ENCODE data around the gene FTSJ3.

Gene FTSJ3

GRCh38 chr17:63780928-63781327, 46.5 kb downstream of the FTSJ3 start:
- Histone ChIP-seq H3K4me1 (ENCODE audit: control extremely low read depth in 1 of 4, control insufficient read depth in 4 of 4, insufficient read depth in 4 of 4, low read length in 3 of 4) (peaks cover under 1 to 5% (median 4%) of the 10 kb centered on the region in 4 experiments), H3K4me3 (ENCODE audit: control insufficient read depth in 1 of 7, extremely low read depth in 1 of 7, insufficient read depth in 4 of 7, low read depth in 2 of 7, low read length in 6 of 7) (no peak overlapping the region), H3K36me3 (ENCODE audit: control insufficient read depth in 4 of 4, insufficient read depth in 4 of 4, low read length in 3 of 4) (peaks cover 18 to 38% (median 23%) of the 10 kb centered on the region in 4 experiments), H3K27me3 (replicated peaks in 2 of 5; ENCODE audit: control insufficient read depth in 4 of 5, insufficient read depth in 5 of 5, low read length in 4 of 5) (no peaks in the 10 kb centered on the region), H3K27ac (ENCODE audit: insufficient read depth in 1 of 2, low read depth in 1 of 2, low read length in 2 of 2, poor library complexity in 1 of 2, severe bottlenecking in 2 of 2) (peak overlapping the region in 1 of 2 experiments; percentile 16), H3K9me3 (ENCODE audit: control extremely low read depth in 1 of 5, control insufficient read depth in 4 of 5, insufficient read depth in 2 of 5, low read depth in 1 of 5, low read length in 4 of 5) (no peaks in the 10 kb centered on the region)
- POLR2A ChIA-PET, result no interaction called here
- 96% methylated on average over 4 of the region's 4 CpGs for WGBS (ENCODE audit: insufficient coverage)
- CTCF ChIA-PET, result interaction anchor here (1.1 to 1.7 kb wide), 3 partner anchors 15 to 36 kb away, joined by 4 read pairs; no protein-coding TSS in a partner anchor
- no peak for DNase-seq

GRCh38 chr17:63780507-63780906, 47.0 kb downstream of the FTSJ3 start:
- peak overlapping the region in 1 of 2 experiments; percentile 16 for H3K27ac ChIP-seq (ENCODE audit: insufficient read depth in 1 of 2, low read depth in 1 of 2, low read length in 2 of 2, poor library complexity in 1 of 2, severe bottlenecking in 2 of 2)
- POLR2A ChIA-PET, result no interaction called here
- CTCF ChIA-PET, result interaction anchor here (1.1 to 1.7 kb wide), 3 partner anchors 15 to 36 kb away, joined by 4 read pairs; no protein-coding TSS in a partner anchor
- no peaks in the 10 kb centered on the region for H3K27me3 ChIP-seq (replicated peaks in 2 of 5; ENCODE audit: control insufficient read depth in 4 of 5, insufficient read depth in 5 of 5, low read length in 4 of 5)
- H3K36me3 ChIP-seq (ENCODE audit: control insufficient read depth in 4 of 4, insufficient read depth in 4 of 4, low read length in 3 of 4), result peaks cover 18 to 38% (median 21%) of the 10 kb centered on the region in 4 experiments
- no peak overlapping the region for H3K4me3 ChIP-seq (ENCODE audit: control insufficient read depth in 1 of 7, extremely low read depth in 1 of 7, insufficient read depth in 4 of 7, low read depth in 2 of 7, low read length in 6 of 7)
- no peaks in the 10 kb centered on the region for H3K9me3 ChIP-seq (ENCODE audit: control extremely low read depth in 1 of 5, control insufficient read depth in 4 of 5, insufficient read depth in 2 of 5, low read depth in 1 of 5, low read length in 4 of 5)
- no CpG with 5 or more reads among the region's 1 CpG for WGBS (ENCODE audit: insufficient coverage)
- no peak for DNase-seq
- H3K4me1 ChIP-seq (ENCODE audit: control extremely low read depth in 1 of 4, control insufficient read depth in 4 of 4, insufficient read depth in 4 of 4, low read length in 3 of 4), result peaks cover 4 to 9% (median 8%) of the 10 kb centered on the region in 4 experiments

GRCh38 chr17:63775420-63775819, 52.0 kb downstream of the FTSJ3 start:
- H3K27me3 ChIP-seq (replicated peaks in 2 of 5; ENCODE audit: control insufficient read depth in 4 of 5, insufficient read depth in 5 of 5, low read length in 4 of 5), result no peaks in the 10 kb centered on the region
- H3K4me1 ChIP-seq (ENCODE audit: control extremely low read depth in 1 of 4, control insufficient read depth in 4 of 4, insufficient read depth in 4 of 4, low read length in 3 of 4), result peaks cover 21 to 36% (median 25%) of the 10 kb centered on the region in 4 experiments
- peak overlapping the region in 1 of 2 experiments; percentile 98 for H3K27ac ChIP-seq (ENCODE audit: insufficient read depth in 1 of 2, low read depth in 1 of 2, low read length in 2 of 2, poor library complexity in 1 of 2, severe bottlenecking in 2 of 2)
- H3K4me3 ChIP-seq (ENCODE audit: control insufficient read depth in 1 of 7, extremely low read depth in 1 of 7, insufficient read depth in 4 of 7, low read depth in 2 of 7, low read length in 6 of 7), result peak overlapping the region in 6 of 7 experiments; percentile 84 to 99 (median 98)
- H3K9me3 ChIP-seq (ENCODE audit: control extremely low read depth in 1 of 5, control insufficient read depth in 4 of 5, insufficient read depth in 2 of 5, low read depth in 1 of 5, low read length in 4 of 5), result no peaks in the 10 kb centered on the region
- CTCF ChIA-PET, result interaction anchor here (0.8 to 2.8 kb wide), 13 partner anchors 8 to 109 kb away, joined by 3 to 13 read pairs (median 4); no protein-coding TSS in a partner anchor
- POLR2A ChIA-PET, result interaction anchor here (0.5 to 2.0 kb wide), 4 partner anchors 8 to 75 kb away, joined by 3 to 8 read pairs (median 3); no protein-coding TSS in a partner anchor
- H3K36me3 ChIP-seq (ENCODE audit: control insufficient read depth in 4 of 4, insufficient read depth in 4 of 4, low read length in 3 of 4), result peaks cover 10 to 24% (median 11%) of the 10 kb centered on the region in 4 experiments
- DNase-seq, result no peak
- WGBS (ENCODE audit: insufficient coverage), result 43% methylated on average over 7 of the region's 8 CpGs

- no peaks in the 10 kb centered on the region for H3K27me3 ChIP-seq (replicated peaks in 2 of 5; ENCODE audit: control insufficient read depth in 4 of 5, insufficient read depth in 5 of 5, low read length in 4 of 5)
- no peaks in the 10 kb centered on the region for H3K9me3 ChIP-seq (ENCODE audit: control extremely low read depth in 1 of 5, control insufficient read depth in 4 of 5, insufficient read depth in 2 of 5, low read depth in 1 of 5, low read length in 4 of 5)
- peak overlapping the region in 6 of 7 experiments; percentile 84 to 99 (median 98) for H3K4me3 ChIP-seq (ENCODE audit: control insufficient read depth in 1 of 7, extremely low read depth in 1 of 7, insufficient read depth in 4 of 7, low read depth in 2 of 7, low read length in 6 of 7)
- peaks cover 21 to 36% (median 25%) of the 10 kb centered on the region in 4 experiments for H3K4me1 ChIP-seq (ENCODE audit: control extremely low read depth in 1 of 4, control insufficient read depth in 4 of 4, insufficient read depth in 4 of 4, low read length in 3 of 4)
- POLR2A ChIA-PET, result interaction anchor here (0.5 to 2.7 kb wide), 3 partner anchors 33 to 127 kb away, joined by 3 to 16 read pairs (median 3); no protein-coding TSS in a partner anchor
- DNase-seq, result peak in 2 of 3 donors; percentile 29
- CTCF ChIA-PET, result interaction anchor here (0.8 to 2.8 kb wide), 8 partner anchors 9 to 108 kb away, joined by 3 to 13 read pairs (median 4); no protein-coding TSS in a partner anchor
- H3K27ac ChIP-seq (ENCODE audit: insufficient read depth in 1 of 2, low read depth in 1 of 2, low read length in 2 of 2, poor library complexity in 1 of 2, severe bottlenecking in 2 of 2), result peak overlapping the region; percentile 75 to 98
- H3K36me3 ChIP-seq (ENCODE audit: control insufficient read depth in 4 of 4, insufficient read depth in 4 of 4, low read length in 3 of 4), result peaks cover 9 to 26% (median 11%) of the 10 kb centered on the region in 4 experiments
- no CpG with 5 or more reads among the region's 4 CpGs for WGBS (ENCODE audit: insufficient coverage)
These were observed 52.5 kb downstream of the FTSJ3 start for GRCh38 chr17:63774969-63775265.

GRCh38 chr17:63774141-63774968, 53.1 kb downstream of the FTSJ3 start, which contains the start of gene DDX42:
DDX42 (plus strand) TSS chr17:63774170; CDS start chr17:63787050, 12,880 bp downstream.
- H3K27me3 ChIP-seq (replicated peaks in 2 of 5; ENCODE audit: control insufficient read depth in 4 of 5, insufficient read depth in 5 of 5, low read length in 4 of 5), result no peaks in the 10 kb centered on the region
- peak within 1 kb of the TSS; percentile 96 to 98 for H3K27ac ChIP-seq (ENCODE audit: insufficient read depth in 1 of 2, low read depth in 1 of 2, low read length in 2 of 2, poor library complexity in 1 of 2, severe bottlenecking in 2 of 2)
- no peaks in the 10 kb centered on the region for H3K9me3 ChIP-seq (ENCODE audit: control extremely low read depth in 1 of 5, control insufficient read depth in 4 of 5, insufficient read depth in 2 of 5, low read depth in 1 of 5, low read length in 4 of 5)
- ChIA-PET CTCF (interaction anchor here (0.8 to 2.8 kb wide), 8 partner anchors 10 to 108 kb away, joined by 3 to 13 read pairs (median 4); no protein-coding TSS in a partner anchor), POLR2A (interaction anchor here (0.6 to 2.7 kb wide), 15 partner anchors 8 to 332 kb away, joined by 3 to 16 read pairs (median 5); partner anchors contain the start of gene LIMD2)
- peaks cover 9 to 21% (median 11%) of the 10 kb centered on the region in 4 experiments for H3K36me3 ChIP-seq (ENCODE audit: control insufficient read depth in 4 of 4, insufficient read depth in 4 of 4, low read length in 3 of 4)
- H3K4me3 ChIP-seq (ENCODE audit: control insufficient read depth in 1 of 7, extremely low read depth in 1 of 7, insufficient read depth in 4 of 7, low read depth in 2 of 7, low read length in 6 of 7), result peak within 1 kb of the TSS; percentile 84 to 99 (median 98)
- H3K4me1 ChIP-seq (ENCODE audit: control extremely low read depth in 1 of 4, control insufficient read depth in 4 of 4, insufficient read depth in 4 of 4, low read length in 3 of 4), result peaks cover 21 to 36% (median 25%) of the 10 kb centered on the region in 4 experiments
- under 1% methylated on average over 31 of the region's 67 CpGs for WGBS (ENCODE audit: insufficient coverage)
- DNase-seq, result no peak

GRCh38 chr17:63773272-63774140, 54.0 kb downstream of the FTSJ3 start, which contains the start of gene CCDC47:
CCDC47 (minus strand) TSS chr17:63773597; CDS start chr17:63766175, 7,422 bp downstream.
- Histone ChIP-seq H3K9me3 (ENCODE audit: control extremely low read depth in 1 of 5, control insufficient read depth in 4 of 5, insufficient read depth in 2 of 5, low read depth in 1 of 5, low read length in 4 of 5) (no peaks in the 10 kb centered on the region), H3K36me3 (ENCODE audit: control insufficient read depth in 4 of 4, insufficient read depth in 4 of 4, low read length in 3 of 4) (peaks cover 6 to 15% (median 10%) of the 10 kb centered on the region in 4 experiments), H3K27ac (ENCODE audit: insufficient read depth in 1 of 2, low read depth in 1 of 2, low read length in 2 of 2, poor library complexity in 1 of 2, severe bottlenecking in 2 of 2) (peak within 1 kb of the TSS; percentile 96 to 98), H3K27me3 (replicated peaks in 2 of 5; ENCODE audit: control insufficient read depth in 4 of 5, insufficient read depth in 5 of 5, low read length in 4 of 5) (no peaks in the 10 kb centered on the region), H3K4me3 (ENCODE audit: control insufficient read depth in 1 of 7, extremely low read depth in 1 of 7, insufficient read depth in 4 of 7, low read depth in 2 of 7, low read length in 6 of 7) (peak within 1 kb of the TSS; percentile 84 to 99 (median 98)), H3K4me1 (ENCODE audit: control extremely low read depth in 1 of 4, control insufficient read depth in 4 of 4, insufficient read depth in 4 of 4, low read length in 3 of 4) (peaks cover 21 to 36% (median 25%) of the 10 kb centered on the region in 4 experiments)
- POLR2A ChIA-PET, result interaction anchor here (0.6 to 2.7 kb wide), 13 partner anchors 9 to 331 kb away, joined by 3 to 16 read pairs (median 6); partner anchors contain the start of gene LIMD2
- WGBS (ENCODE audit: insufficient coverage), result under 1% methylated on average over 61 of the region's 74 CpGs
- CTCF ChIA-PET, result interaction anchor here (0.9 to 2.8 kb wide), 4 partner anchors 10 to 73 kb away, joined by 3 to 13 read pairs (median 4); no protein-coding TSS in a partner anchor
- peak; percentile 99 to 100 (median 100) for DNase-seq
